ENCODE results near the gene MRPS18A.

Gene MRPS18A

DNA sequence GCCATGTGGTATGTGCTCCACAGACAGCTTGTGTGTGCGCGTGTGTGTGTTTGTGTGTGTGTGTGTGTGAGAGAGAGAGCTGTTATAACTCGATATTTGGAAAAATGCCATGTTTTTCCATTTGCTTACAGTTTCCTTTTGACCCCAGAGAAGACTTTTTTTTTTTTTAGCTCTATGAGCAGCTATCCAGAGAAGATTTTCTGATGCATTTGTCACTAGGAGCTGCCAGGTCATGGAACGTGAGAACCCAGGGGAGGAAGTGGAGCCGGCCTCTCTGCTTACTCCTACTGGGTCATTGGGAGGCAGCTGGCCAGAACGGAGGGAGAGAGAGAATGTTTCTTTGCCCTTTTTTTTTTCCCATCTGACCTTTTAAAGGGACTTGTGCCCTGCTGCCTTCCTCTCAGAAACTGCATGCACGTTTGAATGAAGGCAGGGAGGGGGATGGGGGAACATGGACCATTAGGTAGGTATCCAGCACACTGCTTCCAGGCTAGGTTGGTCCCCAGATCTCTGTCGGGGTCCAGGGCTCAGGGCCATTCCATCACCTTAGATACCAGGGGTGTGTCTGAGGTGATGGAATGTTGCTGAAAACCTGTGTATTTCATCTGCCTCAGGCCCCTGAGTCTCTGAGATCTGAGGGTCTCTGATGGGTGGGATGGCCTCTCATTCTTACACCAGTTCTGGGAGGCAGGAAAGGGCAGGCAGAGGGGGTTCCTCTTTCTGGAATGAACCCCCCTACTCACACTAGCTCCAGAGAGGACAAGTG is 11.2 kb upstream of the MRPS18A start:
- DNase-seq (ENCODE audit: low spot score) = no peak

DNA sequence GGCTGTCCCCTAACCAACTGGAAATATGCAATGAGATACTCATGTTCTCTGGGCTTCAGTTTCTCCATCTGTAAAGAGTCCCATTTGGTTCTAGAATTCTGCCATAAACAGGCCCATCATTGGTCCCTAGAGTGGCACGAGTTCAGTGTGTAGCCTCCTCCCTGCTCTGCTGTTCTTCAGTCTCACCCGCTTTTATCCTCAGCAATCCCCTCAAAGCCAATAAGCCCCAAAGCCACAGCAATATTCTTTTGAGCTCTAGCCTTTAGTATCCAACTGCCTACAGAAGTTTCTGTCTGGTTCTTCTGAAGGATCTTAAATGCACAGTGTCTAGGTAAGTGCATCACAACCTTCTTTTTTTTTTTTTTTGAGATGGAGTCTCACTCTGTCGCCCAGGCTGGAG is 9.8 kb upstream of the MRPS18A start:
- no peak for DNase-seq (ENCODE audit: low spot score)

DNA sequence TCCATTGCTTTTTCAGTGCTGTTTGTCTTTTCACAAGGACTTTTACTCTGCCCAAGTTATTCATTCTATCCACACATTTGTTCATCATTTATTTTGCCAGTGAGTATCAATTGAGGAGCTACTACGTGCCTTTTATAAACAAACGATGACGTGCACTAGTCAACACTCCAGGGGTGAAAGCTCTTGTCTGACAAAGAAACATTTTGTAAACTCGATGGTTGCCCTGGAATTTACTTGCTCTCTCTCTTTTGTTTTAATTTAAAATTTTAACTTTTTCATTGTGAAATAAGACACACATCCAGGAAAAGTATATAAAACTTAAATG is 8.3 kb upstream of the MRPS18A start:
- no peak for DNase-seq (ENCODE audit: low spot score)

DNA sequence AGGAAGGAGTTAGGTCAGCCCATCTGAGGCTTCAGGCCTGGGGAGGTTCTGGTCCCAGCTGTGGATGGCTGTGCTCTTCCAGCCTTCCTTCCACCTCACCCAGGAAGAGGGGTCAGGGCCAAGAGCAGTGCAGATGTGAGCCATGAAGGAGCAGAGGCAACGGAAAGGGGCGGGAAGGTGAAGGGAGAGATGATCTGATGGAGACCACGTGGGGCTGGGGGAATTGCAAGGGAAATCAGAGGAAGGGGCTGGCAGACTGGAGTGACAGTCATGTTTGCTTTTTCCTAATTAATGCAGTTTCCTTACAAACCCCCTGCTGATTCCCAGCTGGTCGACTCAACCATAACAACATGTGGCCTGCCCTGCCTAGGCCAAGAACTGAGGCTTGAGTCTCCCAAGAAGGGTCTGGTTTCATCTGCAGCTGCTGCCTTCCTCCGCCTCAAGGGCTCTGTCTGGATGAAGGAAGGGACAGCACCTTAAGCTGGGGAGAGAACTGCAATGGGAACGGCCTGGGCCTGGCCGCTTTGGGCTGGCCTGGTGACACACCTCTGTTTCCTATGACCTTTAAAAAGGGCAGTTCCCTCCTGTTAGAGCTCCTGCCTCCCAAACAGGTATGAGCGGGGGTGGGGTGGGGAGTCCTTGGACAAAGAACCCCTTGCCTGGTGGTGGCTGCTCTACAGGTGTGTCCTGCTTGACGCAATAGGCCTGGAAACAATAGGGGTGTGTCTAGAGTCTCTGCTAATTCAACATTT is 7.8 kb upstream of the MRPS18A start:
- DNase-seq (ENCODE audit: low spot score) = no peak

DNA sequence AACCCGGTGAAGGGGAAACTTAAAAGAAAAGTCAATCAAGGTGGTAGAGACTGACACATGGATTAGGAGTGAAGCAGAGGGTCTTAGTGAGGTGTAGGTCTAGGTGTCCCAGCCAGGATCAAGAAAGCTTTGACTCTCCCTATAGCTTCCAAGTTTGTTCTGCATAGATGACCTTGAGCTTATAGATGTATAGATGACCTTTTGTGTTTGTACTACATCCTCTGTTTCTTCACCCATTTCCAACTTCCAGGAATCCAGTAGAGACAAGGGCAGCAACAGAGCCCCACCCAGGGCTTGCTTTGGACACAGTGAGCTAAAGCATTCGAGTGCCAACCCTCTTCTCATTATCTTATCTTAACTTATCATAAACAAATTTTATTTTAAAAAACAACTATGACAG is 1.8 kb upstream of the MRPS18A start:
- no peak for DNase-seq (ENCODE audit: low spot score)

DNA sequence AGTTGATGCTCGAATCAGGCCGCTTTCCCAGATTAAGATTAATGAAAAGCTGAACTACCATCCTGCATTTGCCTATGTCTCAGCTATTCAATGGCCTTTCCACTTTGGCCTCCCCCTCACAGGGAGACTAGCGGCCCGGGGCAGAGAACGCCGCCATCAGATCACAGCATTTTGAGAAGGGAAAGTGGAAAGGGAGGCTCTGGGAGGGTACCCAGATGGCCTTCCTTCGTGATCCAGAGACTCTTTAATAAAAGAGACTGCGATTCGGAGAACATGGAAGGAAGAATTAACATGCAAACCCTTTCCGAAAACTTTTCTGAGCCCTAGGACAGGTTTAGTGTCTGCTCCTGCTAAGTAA is 533 bp downstream of the MRPS18A start:
- DNase-seq (ENCODE audit: low spot score) = no peak

DNA sequence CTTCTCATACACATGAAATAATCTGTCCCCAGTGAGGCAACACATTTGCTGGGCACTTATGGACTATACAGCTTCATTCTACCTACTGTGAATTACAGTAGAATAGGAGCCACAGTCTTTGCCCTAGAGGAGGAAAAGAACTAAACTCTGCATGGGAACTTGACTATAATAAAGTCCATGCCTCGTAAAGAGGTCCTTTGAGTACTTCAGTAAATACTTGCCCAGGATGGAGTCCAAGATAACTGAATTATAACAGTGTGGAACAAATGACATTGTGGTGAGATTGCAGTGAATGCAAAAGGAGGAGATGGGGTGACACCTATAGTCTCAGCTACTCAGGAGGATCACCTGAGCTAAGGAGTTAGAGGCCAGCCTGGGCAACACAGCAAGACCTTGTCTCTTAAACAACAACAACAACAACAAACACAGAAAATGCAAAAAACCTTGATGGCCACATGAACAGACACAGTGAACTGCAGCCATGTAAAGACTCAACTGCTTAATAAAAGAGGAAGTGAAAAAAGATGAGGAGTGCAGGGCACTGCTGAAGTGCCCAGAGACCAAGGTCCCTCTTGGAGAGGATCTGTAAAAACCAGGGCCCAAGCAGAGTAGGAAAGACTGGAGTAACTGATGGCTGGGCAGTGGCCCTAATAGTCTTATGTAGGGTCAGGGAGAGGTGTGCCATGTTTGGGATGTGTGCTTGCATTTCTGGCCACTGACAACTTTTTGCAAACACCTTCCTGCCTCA is 3.7 kb downstream of the MRPS18A start:
- no peak for DNase-seq (ENCODE audit: low spot score)

DNA sequence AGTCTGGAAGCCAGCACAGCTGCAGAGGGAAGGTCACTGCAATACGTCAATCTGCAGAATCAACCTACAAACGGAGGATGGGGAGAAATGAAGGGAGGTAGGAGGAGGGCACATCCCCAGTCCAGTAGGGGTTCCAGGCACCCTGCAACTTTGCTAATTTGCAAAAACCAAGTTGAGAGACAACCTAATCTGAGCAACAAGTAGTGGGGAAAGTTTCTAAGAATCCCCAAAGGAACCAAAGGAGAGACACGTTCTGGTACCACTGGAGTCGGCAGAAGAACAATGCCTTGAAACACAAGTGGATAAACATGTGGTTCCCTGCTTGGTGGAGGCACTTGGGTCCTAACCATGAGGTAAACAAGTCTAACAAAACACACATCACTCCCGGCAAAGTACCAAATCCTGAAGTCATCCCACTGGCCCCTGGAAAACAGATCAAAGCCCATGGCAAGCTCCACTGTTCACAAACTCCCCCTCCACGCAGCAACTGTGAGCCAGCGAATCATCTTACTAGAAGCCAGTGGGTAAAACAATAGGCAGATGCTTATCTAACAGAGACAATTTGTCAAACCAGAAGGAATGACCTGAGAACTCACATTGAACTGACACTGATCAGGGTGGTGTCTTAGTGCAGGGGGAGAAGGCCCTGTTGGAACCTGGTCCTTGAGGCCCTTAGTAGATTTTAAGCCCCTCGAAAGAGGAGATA is 4.7 kb downstream of the MRPS18A start:
- DNase-seq (ENCODE audit: low spot score) = no peak

DNA sequence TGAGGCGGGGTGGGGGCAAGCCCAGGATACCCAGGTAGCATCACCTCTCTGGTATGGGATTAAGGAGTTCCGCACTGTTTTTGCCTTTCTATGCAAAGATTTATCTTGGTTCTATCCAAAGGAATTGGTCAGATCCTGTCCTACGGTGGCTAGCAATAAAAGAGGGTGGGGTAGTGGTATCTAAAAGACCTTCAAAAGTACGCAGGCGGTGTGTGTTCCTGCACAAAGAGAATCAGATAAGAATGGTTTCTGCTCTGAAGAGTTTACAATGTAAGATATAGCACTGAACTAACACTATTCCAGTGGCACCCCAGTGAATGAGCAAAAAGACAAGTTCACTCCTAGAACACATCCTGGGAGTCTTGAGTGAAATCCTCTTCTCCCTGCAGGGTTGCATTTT is 6.3 kb downstream of the MRPS18A start:
- DNase-seq (ENCODE audit: low spot score) = no peak

DNA sequence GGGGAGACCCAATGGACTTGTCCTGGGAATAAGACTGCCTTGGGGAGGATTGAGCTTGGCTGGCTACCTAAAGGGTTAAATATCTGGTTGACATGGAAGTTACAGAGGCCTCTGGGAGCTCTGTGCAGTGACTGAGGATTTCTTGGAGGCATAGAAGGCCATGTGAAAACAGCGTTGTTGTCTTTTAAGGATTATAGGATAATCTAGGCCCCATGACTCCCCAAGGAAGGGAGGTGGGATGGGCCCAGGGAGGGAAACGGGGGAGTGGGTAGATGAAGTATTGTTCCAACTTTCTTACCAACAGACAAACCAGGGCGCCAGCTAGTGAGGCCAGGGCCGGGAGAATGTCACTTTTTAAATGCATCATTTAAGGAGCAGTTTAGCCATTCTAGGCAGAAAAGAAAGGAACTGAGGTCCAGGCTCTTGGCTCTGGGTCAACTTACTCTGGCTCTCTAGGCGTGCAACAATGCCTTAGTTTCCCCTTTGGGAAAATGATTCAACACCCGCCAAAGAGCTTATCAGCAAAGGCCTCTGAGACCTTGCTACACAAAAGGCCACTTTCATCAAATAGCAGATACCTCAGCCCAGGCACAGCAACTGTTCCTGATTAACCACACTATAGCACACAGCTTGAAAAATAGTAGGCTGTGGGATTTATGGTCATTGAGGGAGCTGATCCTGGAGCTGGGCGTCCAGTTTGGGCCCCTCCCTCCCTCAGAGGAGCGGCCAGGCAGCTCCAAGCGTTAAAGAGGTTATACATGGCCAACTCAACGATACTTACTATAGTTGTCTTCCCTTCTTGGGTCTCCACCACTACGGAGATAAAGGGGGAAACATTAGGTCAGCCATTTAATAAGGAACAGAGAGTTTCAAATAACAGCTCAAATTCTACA is 7.0 kb downstream of the MRPS18A start:
- DNase-seq (ENCODE audit: low spot score) = no peak

DNA sequence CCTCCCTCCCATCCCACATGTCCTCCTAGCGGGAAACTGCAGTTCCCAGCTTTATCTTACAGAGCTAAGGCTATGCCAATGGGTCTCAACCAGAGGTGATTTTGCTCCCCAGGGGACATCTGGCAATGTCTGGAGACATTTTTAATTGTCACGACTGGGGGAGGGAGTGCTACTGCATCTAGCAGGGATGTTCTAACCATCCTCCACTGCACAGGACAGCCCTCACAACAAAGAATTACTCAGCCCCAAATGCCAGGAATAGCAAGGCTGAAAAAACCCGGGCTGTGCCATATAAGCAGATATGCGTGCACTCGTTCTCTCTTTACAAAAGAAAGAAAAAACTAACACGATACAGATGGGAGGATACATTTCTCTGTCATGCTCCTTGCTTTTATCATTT is 8.5 kb downstream of the MRPS18A start:
- no peak for DNase-seq (ENCODE audit: low spot score)

DNA sequence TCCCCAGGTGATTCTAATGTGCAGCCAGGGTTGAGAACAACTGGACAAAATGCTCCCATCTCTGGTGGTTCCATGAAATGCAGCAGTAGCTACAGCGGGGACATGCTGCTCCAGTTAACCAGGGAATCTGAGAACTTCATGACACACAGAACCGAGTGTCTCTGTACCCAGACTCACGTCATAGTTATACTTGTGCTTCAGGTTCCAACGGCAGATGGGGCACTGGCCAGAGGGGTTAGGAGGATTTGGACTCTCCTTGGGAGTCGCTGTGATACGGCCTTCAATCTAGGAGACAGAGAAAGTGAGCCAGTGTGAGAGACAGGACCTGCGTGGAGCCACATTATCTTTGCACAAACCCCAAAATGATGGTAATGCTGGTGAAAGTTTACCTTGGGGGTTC is 9.2 kb downstream of the MRPS18A start:
- no peak for DNase-seq (ENCODE audit: low spot score)

DNA sequence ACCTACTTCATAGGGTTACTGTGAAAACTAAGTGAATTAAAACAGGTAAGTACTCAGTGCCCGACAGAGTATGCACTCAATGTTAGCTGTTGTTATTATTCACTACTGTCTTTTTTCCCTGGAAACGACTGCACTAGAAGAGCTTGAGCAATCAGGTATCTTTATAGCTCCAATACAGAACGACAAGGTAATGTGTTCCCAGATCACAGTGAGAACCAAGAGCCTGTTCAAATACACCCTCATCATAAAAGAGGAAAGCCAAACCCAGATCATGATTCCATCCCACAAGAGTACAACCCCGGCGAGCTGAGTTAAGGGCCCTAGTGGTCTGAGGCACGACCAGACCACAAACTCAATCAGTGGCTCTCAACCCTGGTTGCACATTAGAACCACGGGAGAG is 9.8 kb downstream of the MRPS18A start:
- DNase-seq (ENCODE audit: low spot score) = no peak

DNA sequence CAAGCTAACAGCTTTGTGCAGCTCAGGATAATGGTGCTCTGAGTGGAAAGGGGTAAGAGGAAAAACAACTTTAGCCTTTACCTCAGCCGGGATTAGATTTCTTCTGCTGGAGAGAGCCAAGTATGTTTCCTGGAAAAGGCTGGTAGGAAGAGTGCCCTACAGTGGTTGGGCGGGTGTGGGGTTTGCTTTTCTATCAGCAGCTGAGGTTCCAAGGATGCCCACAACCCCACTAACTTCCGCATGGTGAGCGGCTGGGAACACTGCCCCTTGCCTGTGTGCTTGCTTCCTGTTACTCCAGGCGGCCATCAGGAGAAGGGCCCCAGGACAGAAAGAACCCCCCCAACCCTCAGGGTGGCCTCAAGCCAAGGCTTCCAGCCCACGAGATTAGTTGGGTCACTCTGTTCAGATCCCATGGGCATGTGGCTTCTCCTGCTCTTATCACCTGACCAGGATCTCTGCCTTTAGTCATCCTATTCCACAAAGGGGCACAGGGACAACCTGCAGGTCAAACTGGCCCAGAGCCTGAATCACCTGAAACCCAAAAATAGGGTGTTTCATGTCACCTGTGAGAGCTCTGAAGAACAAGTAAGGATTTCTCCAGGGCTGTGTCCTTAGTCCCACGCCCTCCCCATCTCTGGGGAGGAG is 10.5 kb downstream of the MRPS18A start:
- DNase-seq (ENCODE audit: low spot score) = no peak

DNA sequence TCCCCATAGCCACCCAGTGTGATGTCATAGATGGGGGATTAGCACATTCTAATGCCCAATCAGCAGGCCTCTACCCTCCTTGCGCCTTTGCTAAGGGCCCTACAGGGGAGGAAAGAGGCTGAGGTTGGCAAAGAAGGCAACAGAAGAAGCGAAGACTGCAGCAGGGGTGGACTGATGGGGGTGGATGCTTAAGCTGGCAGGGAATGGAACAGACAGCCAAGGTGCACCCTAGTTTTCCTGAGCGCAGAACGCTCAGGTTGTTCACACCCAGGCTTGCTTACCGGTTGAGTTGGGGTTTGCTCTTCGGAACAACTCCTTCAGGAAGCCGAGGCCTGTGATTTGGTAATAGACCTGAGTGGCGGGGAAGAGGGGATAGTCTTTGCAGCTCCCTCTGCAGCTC is 12.7 kb downstream of the MRPS18A start:
- no peak for DNase-seq (ENCODE audit: low spot score)

DNA sequence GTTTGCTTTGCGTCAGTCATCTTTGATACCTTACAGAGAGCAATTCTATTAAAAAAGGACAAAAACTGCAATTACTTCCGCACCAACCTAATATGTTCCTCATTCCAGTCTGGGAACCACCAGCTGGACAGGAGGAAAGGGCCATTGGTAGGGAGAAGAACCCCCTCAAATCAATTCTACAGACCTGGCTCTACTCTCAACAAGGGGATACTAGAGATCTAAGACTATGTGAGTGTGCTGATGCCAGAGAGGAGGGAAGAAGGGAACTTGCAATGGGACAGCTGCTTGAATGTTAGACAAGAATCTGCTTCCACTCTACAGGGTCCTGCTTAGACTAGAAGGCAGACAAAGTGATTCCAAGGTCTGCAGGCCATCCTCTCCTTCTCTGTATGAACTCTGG is 13.3 kb downstream of the MRPS18A start:
- no peak for DNase-seq (ENCODE audit: low spot score)

DNA sequence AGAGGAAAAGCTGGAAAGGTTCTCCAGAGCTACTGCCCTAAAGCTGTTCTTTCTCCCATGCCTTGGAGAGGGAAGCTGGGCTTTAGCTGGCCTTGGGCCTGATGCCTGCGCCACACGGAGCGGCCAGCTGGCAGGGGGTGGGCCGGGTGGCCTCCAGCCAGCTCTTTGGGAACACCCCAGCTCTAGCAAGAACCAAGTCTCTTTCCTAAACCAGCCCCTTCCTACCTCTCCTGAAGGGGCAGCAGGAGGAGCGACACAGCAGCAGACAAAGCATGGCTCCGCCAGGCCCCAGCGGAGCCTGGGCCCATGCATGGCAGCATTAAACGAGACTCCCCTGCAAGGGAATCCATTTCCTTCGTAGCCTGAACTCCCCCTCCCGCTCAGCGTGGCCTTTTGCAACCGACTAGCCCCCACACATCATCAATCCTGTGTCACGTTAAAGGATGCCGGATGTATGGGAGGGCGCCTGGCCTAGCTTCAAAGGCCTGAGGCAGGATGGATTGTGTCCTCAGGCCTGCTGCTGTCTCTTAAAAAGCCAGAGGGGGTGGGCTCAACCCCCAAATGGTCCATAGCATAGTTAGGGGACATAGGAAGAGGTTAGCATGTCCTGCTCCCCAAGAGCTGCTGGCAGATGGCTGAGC is 14.0 kb downstream of the MRPS18A start:
- no peak for DNase-seq (ENCODE audit: low spot score)

DNA sequence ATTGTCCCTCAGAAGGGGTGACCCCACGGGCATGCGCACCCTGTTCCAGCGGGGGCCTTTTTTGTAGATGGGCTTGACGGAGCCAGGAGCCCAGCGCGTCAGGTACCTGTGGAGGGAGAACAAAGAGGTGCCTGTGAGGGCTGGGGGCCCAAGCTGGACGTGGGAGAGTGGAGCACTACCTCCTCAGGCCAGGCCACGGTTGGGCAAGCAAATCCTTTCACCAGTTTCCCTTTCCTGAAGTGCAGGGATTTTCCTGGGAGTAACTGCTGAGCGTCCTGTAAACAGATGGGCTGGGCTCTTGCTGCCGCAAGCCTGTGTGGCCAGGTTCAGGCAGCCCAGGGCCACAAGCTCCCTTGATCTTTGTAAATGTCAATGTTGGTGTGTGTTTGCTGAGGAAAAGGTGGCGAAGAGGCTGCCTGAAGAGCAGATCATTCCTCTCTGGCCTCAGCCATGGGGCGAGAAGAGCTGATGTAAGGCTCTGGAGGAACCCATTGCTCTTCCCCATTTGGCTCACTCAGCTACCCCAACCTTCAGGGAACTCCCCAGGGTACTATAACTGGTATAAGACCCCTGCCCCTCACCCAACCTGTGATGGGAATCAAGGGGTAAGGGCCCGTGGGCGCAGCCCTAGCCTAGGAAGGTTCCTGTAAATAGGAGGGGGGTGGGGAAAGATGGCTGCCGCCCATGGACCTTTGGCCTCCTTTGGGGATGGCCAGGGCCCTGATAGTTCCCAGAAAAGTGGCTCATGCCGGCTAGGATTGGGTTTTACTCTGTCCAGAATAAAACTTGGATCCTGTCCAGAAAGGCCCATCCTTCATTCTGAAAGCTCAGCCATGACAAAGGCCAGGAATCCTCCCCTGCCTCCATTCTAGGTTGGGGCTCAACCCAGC is 15.5 kb downstream of the MRPS18A start:
- no peak for DNase-seq (ENCODE audit: low spot score)

DNA sequence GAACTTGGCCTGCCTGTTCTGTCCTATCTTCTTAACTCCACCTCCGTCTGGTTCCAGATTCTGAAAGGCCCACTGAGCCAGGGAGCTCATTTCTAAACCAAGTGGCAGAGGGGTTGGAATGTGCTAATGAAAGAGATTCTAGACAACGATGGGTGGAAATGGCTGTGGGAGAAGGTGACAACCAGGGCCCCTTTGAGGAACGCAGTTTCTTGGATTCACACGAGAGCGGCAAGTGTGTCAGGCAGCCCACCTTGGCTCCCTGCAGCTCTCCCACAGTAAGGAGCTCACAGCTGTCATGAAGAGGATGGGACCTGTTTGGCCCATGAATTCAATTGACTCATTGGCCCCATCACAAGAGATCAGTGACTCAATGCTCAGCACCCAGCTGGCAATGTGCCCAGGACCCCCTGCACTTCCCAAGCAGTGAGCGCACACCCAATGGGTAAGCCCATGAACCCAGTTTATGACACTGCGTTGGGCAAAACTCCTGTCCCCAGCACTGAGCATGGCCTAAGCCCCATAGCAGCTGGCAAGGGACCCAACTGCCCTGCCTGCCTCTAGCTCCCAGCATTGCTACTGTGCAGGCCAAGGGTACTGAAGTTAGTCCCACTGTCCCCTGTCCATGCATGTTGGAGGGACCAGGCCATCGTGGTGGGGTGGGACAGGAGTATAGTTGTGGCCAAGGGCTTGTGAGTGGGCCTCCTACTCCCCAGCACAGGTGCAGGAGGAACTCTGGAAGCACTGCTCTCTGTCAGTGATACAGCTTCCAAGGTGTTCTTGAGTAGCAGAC is 16.4 kb downstream of the MRPS18A start:
- no peak for DNase-seq (ENCODE audit: low spot score)
